ENCODE data around the gene DAP.

DNA sequence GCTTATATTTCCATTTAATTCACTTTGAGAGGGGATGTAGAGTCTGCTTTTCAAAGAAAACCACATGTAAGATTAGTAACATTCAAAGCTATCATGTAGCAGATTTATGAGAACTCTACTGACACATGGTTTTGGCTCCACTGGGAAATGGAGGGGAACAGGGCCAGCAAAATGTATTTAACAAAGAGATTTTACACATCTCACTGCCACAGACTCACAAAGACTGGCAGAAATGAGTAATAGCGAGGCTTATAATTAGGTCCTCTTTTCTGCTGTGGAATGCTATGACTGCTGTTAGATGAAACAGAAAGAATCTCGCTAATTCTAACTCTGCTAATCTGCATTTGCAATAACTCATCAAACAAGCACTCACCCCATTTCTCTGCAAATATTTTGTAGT lies 4.5 kb downstream of the DAP start:
- TF ChIP-seq, protein P1, sequence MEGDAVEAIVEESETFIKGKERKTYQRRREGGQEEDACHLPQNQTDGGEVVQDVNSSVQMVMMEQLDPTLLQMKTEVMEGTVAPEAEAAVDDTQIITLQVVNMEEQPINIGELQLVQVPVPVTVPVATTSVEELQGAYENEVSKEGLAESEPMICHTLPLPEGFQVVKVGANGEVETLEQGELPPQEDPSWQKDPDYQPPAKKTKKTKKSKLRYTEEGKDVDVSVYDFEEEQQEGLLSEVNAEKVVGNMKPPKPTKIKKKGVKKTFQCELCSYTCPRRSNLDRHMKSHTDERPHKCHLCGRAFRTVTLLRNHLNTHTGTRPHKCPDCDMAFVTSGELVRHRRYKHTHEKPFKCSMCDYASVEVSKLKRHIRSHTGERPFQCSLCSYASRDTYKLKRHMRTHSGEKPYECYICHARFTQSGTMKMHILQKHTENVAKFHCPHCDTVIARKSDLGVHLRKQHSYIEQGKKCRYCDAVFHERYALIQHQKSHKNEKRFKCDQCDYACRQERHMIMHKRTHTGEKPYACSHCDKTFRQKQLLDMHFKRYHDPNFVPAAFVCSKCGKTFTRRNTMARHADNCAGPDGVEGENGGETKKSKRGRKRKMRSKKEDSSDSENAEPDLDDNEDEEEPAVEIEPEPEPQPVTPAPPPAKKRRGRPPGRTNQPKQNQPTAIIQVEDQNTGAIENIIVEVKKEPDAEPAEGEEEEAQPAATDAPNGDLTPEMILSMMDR (IDR thresholded peaks at IDR 0.05 in 4 of 5, conservative IDR thresholded peaks at IDR 0.05 in 1 of 5) = no peak
- no peak for TF ChIP-seq POLR2A (IDR thresholded peaks at IDR 0.05)
